Right cardiac atrium (tissue), 5 donors: ENCODE results near the gene ZNF789. TPM values are rescaled to one million over a fixed set of nuclear protein-coding genes. Genes with fewer than 3 reads are reported as not detected.

Source experiments
- ATAC-seq, 2 donors: fragments of 200-7000 bp; cut with Tn5 transposase; one replicate each; pipeline versions ENCODE4 v1.8.0 to v1.9.1; 2020; ENCODE audit warnings: moderate library complexity in 2 of 2, mild to moderate bottlenecking in 1 of 2
- DNase-seq, 3 donors: peaks; one replicate each; pipeline ENCODE4 v3.0.0-alpha.2; 2020
- H3K27ac ChIP-seq: one replicate; pipeline ENCODE4 v1.5.1; 2013; ENCODE audit warnings: mild to moderate bottlenecking, low read length, control low read depth, moderate library complexity
- H3K27me3 ChIP-seq: one replicate; pipeline ENCODE4 v1.6.1; 2013; ENCODE audit not compliant: control insufficient read depth, insufficient read depth
- H3K4me1 ChIP-seq: one replicate; pipeline ENCODE4 v1.6.1; 2013; ENCODE audit warnings: low read length; ENCODE audit not compliant: control insufficient read depth, insufficient read depth
- H3K4me3 ChIP-seq: one replicate; pipeline ENCODE4 v1.5.1; 2013; ENCODE audit warnings: low read length, control low read depth
- H3K9me3 ChIP-seq: one replicate; pipeline ENCODE4 v1.6.1; 2013; ENCODE audit warnings: low read length; ENCODE audit not compliant: control insufficient read depth
- WGBS: extraction: QIAGEN DNeasy Blood & Tissue Kit; methylation state at CpG from one replicate; pipeline ENCODE4 v1.1.7; 2013; 5-methylcytosine and 5-hydroxymethylcytosine counted together
- intact Hi-C, 4 donors: fragments of 100-400 bp; cut with DNase I; formaldehyde crosslinking; loops; one replicate each; pipeline versions ENCODE4 v1.11.0 to v1.14.0; 2022 to 2023
- polyA plus RNA-seq: library from polyadenylated mRNA; stranded (reverse); fragments of 200-250 nt; gene quantifications from one replicate; pipeline ENCODE4 v1.2.3, GENCODE V29; 2013
- total RNA-seq, 4 donors: library from RNA; stranded (reverse); fragmentation: NEBNext Ultra II Directional; extraction: Animal tissue kit (Norgen Biotek cat#: 25700); gene quantifications; one replicate each; pipeline ENCODE4 v1.2.1, GENCODE V29; 2021
- donor health status: healthy with polysubstance abuse.
- donor health status: DM: no; HTN: yes; CAD: no.
- donor health status: DM: no; HTN: no; CAD: no.
- donor health status: DM: no; HTN: yes; CAD: no; lungs with severe emphysema.
- donor health status: DM: yes; HTN: yes; CAD: no.

Gene ZNF789
- total and polyA plus RNA-seq, 5 donors: 2.9 to 6.4 (median 3.6) TPM

DNA sequence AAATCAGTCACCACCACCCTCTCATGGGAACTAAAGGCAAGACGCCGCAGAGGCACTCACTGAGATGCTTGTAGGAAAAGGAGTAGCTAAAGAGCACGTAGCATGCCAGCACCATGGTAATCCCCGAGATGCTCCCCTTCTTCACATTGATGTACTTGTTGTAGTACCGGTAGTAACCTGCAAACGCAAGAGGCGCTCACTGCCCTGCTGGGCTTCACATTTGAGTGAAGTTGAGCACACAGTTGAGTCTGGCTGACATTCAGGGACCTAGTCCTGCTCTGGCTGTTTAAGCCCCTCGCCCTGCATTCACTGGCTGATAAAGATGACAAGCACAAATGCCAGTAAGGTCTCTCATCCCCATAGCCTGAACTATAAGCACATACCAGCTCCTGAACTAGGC lies 13.6 kb upstream of the ZNF789 start:
- DNase-seq: no peak
- no peak for ATAC-seq
- Histone ChIP-seq H3K27me3 (no peaks in the 10 kb centered on the region), H3K4me3 (no peak overlapping the region), H3K4me1 (no peaks in the 10 kb centered on the region), H3K9me3 (no peaks in the 10 kb centered on the region), H3K27ac (no peak overlapping the region)
- WGBS: 91% methylated on average over 8 of the region's 8 CpGs
- intact Hi-C loops: no loop called here

DNA sequence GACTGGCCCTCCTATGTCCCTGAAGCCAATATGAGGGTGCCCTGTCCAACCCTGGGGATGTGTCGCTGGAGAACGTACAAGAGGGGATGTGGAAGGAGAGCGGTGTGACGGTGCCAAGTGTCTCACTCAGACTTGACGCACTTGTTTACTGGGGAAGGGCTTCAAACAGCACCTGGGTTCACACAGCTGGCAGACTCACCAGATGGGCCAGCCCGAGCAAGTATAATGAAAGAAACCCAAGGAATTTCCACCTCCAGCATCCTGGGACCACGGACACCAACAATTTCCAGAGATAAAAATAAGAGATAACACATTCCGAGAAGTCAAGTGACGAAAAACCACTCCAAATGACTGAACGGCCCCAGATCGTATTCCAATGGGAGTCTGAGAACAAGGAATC lies 12.0 kb upstream of the ZNF789 start:
- peak overlapping the region; percentile 25 for H3K27ac ChIP-seq
- no peak overlapping the region for H3K4me3 ChIP-seq
- DNase-seq (no peak), ATAC-seq (peak in 1 of 2 donors; percentile 7)
- intact Hi-C loops: no loop called here
- H3K4me1 ChIP-seq: peaks cover 2% of the 10 kb centered on the region
- H3K27me3 ChIP-seq: no peaks in the 10 kb centered on the region
- 63% methylated on average over 11 of the region's 11 CpGs for WGBS
- no peaks in the 10 kb centered on the region for H3K9me3 ChIP-seq

DNA sequence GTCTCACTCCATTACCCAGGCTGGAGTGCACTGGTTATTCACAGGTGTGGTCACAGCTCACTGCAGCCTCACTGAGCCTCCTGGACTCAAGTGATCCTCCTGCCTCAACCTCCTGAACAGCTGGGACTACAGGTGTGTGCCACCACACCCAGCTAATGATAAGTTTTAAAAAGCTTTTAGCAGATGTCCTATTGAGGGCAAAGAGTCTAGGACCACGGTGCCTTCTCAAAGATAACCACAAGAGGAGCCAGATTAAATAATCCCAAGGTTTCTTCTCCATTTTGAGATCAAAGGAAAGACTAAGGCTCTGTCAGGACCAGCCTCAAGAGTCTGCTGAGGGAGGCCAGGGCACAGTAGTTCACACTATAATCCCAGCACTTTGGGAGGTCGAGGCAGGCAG lies 11.5 kb upstream of the ZNF789 start:
- Histone ChIP-seq H3K27ac (no peak overlapping the region), H3K9me3 (no peaks in the 10 kb centered on the region), H3K27me3 (no peaks in the 10 kb centered on the region), H3K4me1 (peaks cover 2% of the 10 kb centered on the region), H3K4me3 (no peak overlapping the region)
- no peak for ATAC-seq
- 89% methylated on average over 2 of the region's 2 CpGs for WGBS
- DNase-seq: no peak
- intact Hi-C loops: no loop called here

DNA sequence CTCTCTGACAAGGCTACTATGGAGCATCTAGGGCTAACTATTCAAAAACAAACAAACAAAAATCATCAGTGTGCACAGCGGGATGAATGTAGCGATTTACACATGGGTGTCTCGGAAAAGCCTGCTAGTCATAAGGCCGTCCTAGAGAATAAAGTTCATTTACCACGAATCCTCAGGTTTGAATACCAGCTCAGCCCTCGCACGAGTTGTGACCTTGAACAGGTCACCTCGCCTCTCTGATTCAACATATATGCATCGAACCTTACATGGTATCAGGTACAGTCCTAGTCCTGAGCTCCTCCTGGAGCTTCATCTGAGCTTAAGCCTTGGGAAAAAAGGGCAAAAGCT lies 7.3 kb upstream of the ZNF789 start:
- H3K9me3 ChIP-seq: no peaks in the 10 kb centered on the region
- H3K4me1 ChIP-seq: peaks cover 2% of the 10 kb centered on the region
- H3K27ac ChIP-seq: peak overlapping the region; percentile 92
- H3K4me3 ChIP-seq: peak overlapping the region; percentile 76
- ATAC-seq (peak in 1 of 2 donors; percentile 6), DNase-seq (no peak)
- no peaks in the 10 kb centered on the region for H3K27me3 ChIP-seq
- intact Hi-C loops: no loop called here
- WGBS: 6% methylated on average over 9 of the region's 9 CpGs

DNA sequence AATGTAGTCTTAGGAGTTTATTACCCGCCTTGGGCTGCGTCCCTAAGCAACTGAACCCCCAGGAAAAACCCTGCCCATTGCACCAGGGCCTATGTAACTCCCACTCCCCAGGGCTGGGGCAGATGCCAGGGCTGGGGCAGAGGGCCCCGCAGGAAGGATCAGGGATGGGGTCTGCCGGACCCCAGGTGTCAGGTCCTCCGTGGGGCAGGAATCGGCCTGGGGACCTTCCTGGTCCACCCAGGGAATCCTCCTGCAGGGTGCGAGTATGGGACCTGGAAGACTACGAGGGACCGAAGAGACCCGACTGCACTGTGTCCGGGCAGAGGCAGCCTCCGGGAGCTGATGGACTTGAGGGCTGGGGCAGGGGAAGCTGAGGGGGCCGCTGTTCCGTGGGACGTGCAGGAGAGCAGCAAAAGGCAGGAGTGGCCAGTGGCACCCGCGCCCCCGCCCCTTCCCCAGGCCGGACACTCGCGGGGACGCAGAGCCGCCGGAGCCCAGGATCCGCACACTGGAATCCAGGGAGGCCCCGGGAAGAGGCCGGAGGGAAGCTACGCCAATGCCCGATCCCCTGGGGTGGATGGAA lies 4.3 kb upstream of the ZNF789 start:
- WGBS: 88% methylated on average over 29 of the region's 29 CpGs
- no peak for DNase-seq
- intact Hi-C loops: no loop called here
- Histone ChIP-seq H3K27me3 (no peaks in the 10 kb centered on the region), H3K4me1 (peaks cover 3% of the 10 kb centered on the region), H3K9me3 (no peaks in the 10 kb centered on the region), H3K27ac (no peak overlapping the region), H3K4me3 (no peak overlapping the region)
- no peak for ATAC-seq

DNA sequence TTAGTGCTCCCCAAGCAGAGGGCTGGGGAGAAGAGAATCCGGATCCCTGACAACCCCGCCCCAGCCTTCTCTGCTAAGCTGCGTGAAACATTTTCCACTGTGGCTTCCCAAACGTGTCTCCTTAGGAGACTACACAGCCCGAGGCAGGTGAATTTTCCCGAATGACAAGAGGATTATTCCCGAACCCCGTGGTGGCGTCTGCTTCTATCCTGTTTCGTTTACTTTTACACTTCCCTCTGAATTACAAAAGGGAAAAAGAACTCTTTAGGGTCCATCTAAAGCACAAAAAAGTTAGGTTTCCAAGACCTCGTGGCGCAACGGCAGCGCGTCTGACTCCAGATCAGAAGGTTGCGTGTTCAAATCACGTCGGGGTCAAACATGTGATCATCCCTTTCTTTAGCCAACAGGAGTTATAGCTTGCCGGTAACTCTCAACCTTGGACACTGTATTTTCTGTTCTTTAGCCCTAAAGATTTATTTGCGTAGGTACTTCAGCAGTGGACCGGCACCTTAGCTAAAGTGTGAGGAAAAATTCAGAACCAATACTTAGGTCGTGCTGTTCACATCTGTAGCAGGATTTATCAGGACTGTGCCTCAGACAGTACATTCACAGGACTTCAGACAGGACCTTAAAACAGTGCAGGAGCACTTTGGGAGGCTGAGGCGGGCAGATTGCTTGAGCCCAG lies 3.2 kb upstream of the ZNF789 start:
- H3K9me3 ChIP-seq: no peaks in the 10 kb centered on the region
- no peak overlapping the region for H3K27ac ChIP-seq
- DNase-seq (no peak), ATAC-seq (no peak)
- H3K4me1 ChIP-seq: peaks cover 5% of the 10 kb centered on the region
- peak overlapping the region; percentile 41 for H3K4me3 ChIP-seq
- WGBS: 39% methylated on average over 23 of the region's 23 CpGs
- intact Hi-C loops: no loop called here
- no peaks in the 10 kb centered on the region for H3K27me3 ChIP-seq

DNA sequence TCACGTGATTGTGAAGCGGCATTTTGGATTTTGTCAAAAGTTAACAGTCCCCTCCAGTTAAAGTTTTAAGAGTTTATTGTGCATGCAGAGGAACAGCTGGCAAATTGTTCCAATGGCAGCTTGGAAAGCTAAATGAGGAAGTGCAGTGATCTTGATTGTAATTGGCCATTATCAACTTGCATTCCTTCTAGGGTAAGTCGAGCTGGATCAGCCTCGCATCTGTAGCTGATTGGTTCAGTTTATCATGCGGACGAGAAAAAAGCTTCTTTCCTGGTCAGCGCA lies 566 bp downstream of the ZNF789 start:
- Histone ChIP-seq H3K4me1 (peaks cover 3% of the 10 kb centered on the region), H3K27ac (no peak overlapping the region), H3K4me3 (peak overlapping the region; percentile 79), H3K9me3 (no peaks in the 10 kb centered on the region), H3K27me3 (no peaks in the 10 kb centered on the region)
- ATAC-seq: peak in 1 of 2 donors; percentile 10
- 3% methylated on average over 7 of the region's 7 CpGs for WGBS
- no peak for DNase-seq
- intact Hi-C loops: no loop called here

DNA sequence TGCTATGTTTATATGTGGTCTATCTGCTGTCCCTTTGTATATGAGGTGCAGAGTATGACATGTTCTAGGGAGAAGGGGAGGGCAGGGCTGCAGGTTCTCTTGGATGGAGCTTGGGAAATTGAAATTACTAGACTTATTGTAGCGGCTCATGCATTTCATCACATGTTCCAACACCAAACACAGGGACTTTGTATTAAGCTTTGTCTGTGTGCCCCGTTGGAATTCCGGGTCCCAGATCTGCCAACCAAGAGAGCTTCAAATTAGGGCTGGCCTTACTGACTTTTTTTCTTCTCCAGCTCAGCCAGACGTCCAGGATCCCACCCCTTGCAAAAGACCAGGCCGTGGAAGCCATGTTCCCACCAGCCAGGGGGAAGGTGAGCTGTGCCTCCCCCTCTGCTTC lies 3.4 kb downstream of the ZNF789 start:
- no peak overlapping the region for H3K27ac ChIP-seq
- 72% methylated on average over 5 of the region's 5 CpGs for WGBS
- intact Hi-C loops: no loop called here
- no peak for ATAC-seq
- no peak for DNase-seq
- H3K9me3 ChIP-seq: no peaks in the 10 kb centered on the region
- peaks cover 3% of the 10 kb centered on the region for H3K4me1 ChIP-seq
- H3K4me3 ChIP-seq: no peak overlapping the region
- H3K27me3 ChIP-seq: no peaks in the 10 kb centered on the region

DNA sequence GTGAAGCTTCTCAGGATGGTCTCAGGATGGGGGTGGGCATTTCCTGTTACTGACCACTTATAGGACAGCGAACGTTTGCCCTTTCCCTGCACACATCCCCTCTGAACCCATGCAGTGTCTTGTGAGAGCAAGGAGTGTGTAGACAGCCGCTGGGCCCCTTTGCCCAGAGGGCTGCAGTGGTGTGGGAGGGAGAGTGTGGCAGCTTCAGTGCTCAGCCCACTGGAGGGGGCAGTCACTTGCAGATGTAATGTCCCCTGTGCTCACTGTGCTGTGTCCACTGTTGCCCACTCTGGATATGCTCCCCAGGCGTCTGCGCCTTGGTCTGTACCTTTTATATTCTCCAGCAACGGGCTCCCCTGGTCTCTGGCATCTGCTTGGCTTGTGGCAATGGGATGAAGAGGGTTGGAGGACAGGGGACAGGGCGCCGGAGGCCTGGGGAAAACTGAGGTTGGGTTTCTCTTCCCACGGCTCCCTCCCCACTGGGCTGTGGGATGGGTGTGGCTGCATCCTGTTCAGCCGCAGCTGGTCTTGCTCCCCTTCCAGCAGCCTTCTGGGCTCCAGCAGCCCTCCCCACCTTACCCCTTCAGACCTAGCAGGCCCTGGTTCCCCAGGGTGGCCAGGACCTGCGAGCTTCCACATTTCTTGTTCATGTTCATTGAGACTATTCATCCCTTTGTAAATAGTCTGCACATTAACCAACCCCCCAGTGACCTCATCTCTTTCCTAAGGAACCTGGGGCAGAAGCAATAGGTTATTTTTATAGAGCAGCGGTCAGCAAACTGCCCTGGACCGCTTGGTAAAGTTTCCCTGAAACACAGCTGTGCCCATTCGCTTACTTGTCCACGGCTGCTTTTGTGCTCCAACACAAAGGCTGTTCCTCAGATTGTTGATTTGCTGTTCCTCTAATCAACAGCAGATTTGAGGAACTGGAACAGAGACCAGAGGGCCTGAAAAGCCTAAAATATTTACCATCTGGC lies 6.1 kb downstream of the ZNF789 start:
- H3K4me1 ChIP-seq: no peaks in the 10 kb centered on the region
- DNase-seq (peak in 1 of 3 donors; percentile 62), ATAC-seq (peak; percentile 68 to 74)
- H3K4me3 ChIP-seq: no peak overlapping the region
- WGBS: 67% methylated on average over 15 of the region's 15 CpGs
- H3K9me3 ChIP-seq: no peaks in the 10 kb centered on the region
- H3K27ac ChIP-seq: no peak overlapping the region
- intact Hi-C loops: no loop called here
- H3K27me3 ChIP-seq: no peaks in the 10 kb centered on the region

DNA sequence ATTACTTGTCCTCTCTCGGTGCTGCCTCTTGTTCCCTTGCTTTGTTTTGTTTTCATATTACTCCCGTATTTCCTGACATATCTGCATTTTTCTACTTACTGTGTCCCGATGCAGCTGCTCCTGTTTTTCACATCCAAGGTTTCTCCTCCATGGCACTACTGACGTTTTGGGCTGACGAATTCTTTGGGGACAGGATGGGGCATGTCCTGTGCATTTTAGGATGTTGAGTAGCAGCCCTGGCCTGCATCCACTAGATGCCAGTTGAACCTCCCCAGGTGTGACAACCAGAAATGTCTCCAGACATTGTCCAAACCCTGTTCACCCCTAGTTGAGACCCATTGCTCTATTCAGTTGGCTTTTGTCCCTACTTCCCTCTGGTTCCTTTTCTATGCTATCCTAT lies 12.4 kb downstream of the ZNF789 start:
- intact Hi-C loops: no loop called here
- Histone ChIP-seq H3K27me3 (no peaks in the 10 kb centered on the region), H3K4me3 (no peak overlapping the region), H3K4me1 (no peaks in the 10 kb centered on the region), H3K27ac (no peak overlapping the region), H3K9me3 (no peaks in the 10 kb centered on the region)
- DNase-seq (no peak), ATAC-seq (no peak)
- WGBS: 87% methylated on average over 5 of the region's 5 CpGs

DNA sequence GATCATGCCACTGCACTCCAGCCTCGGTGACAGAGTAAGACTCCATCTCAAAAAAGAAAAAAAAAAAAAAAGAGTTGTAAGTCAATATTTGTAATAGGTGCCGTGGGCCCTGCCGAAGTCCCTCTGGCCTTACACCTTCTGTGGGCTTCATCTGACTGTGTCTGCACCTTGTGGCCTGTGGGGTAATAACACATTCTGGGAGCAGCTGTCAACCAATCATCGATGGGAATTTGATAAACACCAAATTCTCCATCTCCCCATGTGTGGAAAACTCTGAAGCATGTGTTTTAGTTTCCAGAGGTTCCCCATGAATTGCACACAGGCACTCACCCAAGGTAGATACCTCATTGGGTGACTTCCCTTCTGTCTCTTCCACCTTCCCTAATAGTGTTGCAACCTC lies 16.5 kb downstream of the ZNF789 start:
- DNase-seq (no peak), ATAC-seq (no peak)
- 91% methylated on average over 4 of the region's 4 CpGs for WGBS
- H3K27me3 ChIP-seq: no peaks in the 10 kb centered on the region
- no peak overlapping the region for H3K27ac ChIP-seq
- H3K4me3 ChIP-seq: no peak overlapping the region
- peaks cover 8% of the 10 kb centered on the region for H3K9me3 ChIP-seq
- intact Hi-C loops: no loop called here
- H3K4me1 ChIP-seq: no peaks in the 10 kb centered on the region
